D721Med (cell line): ENCODE measurements around the gene SDK1.

Experiments used
- DNase-seq: peaks from one replicate; pipeline ENCODE4 v3.0.0; 2011; ENCODE audit warnings: low spot score; ENCODE audit not compliant: insufficient read length
- FAIRE-seq: peaks from 2 replicates; lab custom pipeline; 2011; peaks lifted over from hg19 to GRCh38; lab: Jason Lieb, UNC
- CTCF ChIP-seq: IDR thresholded peaks from 2 replicates; pipeline ENCODE4 v1.5.1; 2012; ENCODE audit warnings: mild to moderate bottlenecking, control low read depth; ENCODE audit not compliant: insufficient read depth; ENCODE audit errors: missing control alignments

SDK1 gene

GRCh38 chr7:4049202-4049601 lies 748.1 kb downstream of the SDK1 start:
- TF ChIP-seq CTCF = no peak
- FAIRE-seq = no peak

GRCh38 chr7:4050126-4050660 lies 749.1 kb downstream of the SDK1 start:
- no peak for TF ChIP-seq CTCF
- DNase-seq = no peak
- FAIRE-seq = no peak

More at GRCh38 chr7:4049202-4049601, 748.1 kb downstream of the SDK1 start:
- no peak for DNase-seq

GRCh38 chr7:4051696-4052095 lies 750.6 kb downstream of the SDK1 start:
- no peak for TF ChIP-seq CTCF
- no peak for DNase-seq
- no peak for FAIRE-seq

GRCh38 chr7:4052130-4052529 lies 751.1 kb downstream of the SDK1 start:
- DNase-seq (no peak), FAIRE-seq (no peak)
- no peak for TF ChIP-seq CTCF

GRCh38 chr7:4054158-4054557 lies 753.1 kb downstream of the SDK1 start:
- FAIRE-seq (no peak), DNase-seq (no peak)
- no peak for TF ChIP-seq CTCF

GRCh38 chr7:4056552-4057288 lies 755.7 kb downstream of the SDK1 start:
- FAIRE-seq = no peak
- no peak for TF ChIP-seq CTCF
- DNase-seq = no peak

GRCh38 chr7:4057289-4057616 lies 756.2 kb downstream of the SDK1 start:
- FAIRE-seq (no peak), DNase-seq (no peak)
- TF ChIP-seq CTCF = no peak
